HG03558 (cell line): ENCODE measurements around the gene MGLL.

Source experiments
- ATAC-seq: cut with Tn5 transposase; IDR thresholded peaks from one replicate; pipeline ENCODE4 v1.9.1; 2021; ENCODE audit warnings: moderate number of reproducible peaks; ENCODE audit not compliant: unreplicated experiment; ENCODE audit errors: extremely low read depth

MGLL gene

DNA sequence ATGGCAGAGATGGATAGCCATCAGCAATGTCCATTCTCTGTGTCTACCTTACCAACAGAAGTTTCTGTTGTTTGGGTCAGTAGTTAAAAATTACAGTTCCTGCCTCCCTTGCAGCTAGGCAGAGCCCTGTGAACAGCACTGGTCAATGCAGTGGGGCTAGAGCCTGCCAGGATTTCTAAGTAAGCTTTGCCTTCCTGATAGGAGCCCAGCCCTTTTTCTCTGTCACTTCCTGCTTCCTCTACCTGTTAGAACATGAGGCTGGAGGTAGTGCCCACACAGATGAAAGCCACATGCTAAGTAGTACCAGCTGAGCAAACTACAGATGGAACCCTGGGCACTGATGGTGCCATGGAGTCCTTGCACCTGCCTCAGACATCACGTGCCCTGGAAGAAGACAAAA lies 45.0 kb downstream of the MGLL start:
- ATAC-seq: no peak

DNA sequence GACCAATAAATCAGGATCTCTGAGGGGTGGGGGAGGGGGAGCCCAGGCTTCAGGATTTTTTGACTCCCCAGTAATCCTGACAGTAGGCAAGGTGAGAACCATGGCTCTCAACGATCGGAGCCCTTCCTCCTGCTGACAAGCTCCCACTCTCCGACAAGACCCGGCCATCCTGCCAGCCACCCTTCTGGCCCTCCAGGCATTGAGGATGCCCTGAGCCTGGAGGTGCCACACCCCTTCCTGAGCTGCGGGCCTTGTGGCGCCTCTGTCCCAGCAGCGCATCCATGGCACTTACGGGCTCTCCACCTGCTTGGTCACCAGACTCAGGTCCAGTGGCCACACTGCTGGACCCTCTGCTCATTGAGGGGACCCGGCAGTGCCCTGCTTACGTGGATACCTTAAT lies 46.0 kb downstream of the MGLL start:
- ATAC-seq: no peak

DNA sequence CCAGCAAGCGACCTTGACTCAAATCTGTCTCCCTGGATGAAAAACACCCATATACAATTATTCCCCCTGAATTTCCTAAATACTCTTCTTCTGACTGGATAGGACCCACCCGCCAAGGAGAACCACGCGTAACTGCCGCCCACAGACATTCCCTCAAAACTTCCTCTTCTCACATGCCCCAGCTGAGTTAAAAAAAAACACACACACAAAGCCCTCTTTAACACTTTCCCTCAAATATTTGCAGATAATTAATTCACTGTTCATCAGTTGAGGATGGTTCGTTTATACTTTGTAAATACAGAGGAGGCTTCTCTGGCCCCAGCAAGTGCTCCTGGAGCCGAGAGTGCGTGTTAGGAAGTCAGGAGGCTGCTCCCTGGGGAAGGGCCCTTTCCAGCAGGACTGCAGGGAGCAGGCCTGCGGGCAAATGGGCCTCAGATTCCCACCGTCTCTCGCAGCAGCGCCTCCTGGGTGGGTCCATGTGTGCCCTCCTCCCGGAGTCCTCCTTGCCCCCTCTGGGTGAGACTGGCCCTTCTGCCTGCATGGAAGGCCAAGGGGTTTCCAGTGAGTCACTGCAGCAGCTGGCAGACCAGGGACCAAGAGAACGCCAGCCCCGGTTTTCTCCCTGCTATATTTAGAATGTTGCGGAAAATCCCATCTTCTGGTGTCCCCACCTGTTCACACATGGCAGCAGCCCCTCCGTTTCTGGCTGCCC lies 46.8 kb downstream of the MGLL start:
- no peak for ATAC-seq

DNA sequence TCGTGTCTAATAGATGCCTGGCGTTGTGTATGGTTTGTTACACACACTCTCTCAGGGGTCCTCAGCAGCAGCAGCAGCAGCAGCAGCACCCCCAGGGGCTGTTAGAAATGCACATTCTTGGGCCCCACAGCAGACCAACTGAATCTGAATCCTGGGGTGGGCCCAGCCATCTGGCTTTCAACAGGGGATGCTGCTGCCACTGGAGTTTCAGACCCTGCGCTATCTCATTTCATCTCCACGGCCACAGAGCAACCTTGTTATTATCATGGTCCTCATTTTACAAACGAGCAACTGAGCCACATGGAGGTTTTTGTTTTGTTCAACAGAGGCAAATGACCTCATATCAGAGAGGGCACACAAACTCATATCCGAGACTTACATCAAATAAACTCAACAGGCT lies 47.7 kb downstream of the MGLL start:
- no peak for ATAC-seq

DNA sequence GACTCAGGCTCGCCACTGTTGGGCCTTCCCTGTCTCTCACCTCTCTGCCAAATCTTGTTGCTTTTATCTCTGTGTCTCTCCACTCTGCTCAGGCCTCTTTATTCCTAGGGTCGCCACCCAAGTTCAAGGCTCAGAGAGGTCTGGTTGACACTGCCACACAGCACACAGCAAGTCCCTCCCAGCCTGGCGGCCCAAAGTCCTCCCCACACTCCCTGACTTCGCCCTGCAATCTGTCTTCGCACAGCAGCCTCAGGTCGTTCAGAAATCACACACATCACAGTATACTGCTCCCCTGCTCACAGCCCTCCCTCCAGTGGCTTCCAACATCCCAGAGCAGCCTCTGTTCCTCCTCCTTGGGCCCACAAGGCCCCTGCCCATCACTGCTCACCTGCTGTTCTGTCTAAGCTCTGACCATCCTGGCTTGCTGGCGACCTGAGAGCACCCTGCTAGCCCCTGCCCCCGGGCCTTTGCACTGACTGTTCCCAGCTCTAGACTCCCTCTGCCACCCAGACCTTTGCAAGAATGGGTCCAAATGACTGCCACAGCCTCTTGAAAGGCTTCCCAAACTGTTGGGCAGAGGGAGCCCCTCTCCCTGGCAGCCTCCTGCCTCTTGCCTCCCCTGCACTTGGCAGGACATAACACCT lies 48.4 kb downstream of the MGLL start:
- ATAC-seq: no peak

DNA sequence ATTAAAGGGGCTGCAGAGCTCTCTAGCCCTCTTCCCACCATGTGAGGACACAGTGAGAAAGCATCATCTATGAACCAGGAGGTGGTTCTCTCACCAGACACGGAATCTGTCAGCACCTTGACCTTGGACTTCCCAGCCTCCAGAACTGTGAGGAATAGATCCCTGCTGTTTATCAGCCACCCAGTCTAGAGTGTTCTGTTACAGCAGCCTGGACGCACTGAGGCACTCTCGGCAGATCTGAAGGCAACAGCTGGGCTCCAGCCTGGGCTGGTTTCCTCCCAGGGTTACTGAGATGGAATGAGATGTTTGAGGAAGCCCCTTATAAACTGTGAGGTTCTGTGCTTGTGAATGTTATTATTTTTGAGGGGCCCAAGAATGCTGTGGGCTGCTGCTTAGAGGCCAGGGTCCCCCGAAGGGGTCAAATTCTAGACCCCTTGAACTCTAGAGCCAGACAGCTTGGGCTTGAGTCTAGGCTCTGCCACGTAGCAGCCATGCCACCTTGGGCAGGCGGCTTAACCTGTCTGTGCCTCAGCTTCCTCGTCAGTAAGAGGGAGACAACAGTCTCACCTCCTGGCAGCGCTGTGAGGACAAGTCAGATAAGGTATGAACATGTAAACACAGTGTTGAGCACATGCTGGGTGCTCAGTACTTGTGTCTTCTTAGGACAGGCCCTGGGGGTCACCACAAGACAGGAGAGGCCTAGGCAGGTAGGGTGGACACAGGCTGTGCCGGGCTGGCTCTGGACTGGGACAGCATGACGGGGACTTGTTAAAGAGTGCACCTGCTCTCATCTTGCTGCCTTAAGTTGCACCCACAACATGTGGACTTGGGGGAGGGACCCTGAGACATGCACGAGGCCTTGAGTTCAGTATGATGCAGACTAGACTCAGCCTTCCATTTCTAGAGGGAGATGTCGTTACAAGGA lies 49.2 kb downstream of the MGLL start:
- no peak for ATAC-seq

DNA sequence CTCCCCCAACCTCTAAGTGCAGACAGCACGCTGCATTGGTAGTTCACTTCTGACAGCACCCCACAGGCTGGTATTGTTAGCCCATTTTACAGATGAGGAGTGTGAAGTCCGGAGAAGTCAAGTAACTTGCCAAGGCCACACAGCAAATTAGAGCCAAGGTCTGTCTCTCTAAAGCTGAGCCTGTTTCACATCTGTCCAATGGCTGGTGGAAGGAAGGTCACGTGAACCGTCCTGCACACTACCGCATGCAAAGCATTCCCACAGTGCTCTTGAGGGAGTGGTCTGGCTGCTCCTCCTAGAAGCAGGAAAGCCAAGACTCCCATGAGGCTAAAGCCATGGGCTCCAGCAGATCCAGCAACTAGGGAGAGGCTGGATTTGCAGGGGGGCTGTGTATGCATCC lies 50.0 kb downstream of the MGLL start:
- no peak for ATAC-seq

DNA sequence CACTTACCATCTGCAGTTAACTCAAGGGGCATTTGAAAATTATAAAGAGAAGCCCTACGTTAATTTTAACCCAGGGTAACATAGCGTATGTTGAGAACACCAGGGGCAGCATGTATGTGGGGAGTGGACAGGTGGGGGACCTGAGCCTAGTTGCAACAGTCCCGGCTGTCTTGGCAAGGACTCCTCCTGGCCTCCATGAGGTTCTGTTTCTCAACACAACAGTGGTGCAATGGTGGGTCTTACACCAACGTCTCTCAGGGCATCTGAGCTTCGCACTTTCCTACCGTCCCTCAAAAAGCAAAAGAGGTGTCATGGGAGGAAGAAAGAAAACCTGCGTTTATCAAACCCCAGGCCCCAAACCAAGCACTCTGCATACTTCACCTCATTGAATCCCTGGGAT lies 50.6 kb downstream of the MGLL start:
- ATAC-seq: no peak

DNA sequence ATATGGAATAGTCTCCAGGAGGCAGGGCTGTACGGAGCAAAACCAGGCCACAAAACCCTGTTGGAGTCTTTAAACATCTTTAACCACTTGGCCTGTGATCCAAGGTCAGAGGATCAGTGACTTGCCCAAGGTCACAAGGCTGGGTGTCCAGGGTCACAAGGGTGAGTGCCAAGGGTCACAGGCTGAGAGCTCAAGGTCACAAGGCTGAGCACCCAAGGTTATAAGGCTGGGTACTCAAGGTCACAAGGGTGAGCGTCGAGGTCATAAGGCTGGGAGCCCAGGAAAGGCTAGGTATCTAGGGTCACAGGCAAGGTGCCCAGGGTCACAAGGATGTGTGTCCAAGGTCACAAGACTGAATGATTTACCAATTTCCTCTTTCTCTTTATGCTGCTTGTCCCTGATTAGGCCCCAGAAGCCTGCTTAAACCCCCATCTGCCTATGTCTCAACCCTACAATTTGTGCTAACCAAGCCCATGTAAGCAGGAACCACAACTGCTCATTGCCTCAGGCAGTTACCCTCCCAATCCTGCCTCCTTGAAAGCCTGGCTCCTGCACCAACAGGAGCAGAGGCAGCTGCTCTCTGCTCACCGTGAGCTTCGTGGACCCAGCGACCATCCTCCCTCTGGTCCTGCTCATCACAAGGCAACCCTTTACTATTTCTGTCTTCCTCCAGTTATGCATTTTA lies 51.5 kb downstream of the MGLL start:
- no peak for ATAC-seq

DNA sequence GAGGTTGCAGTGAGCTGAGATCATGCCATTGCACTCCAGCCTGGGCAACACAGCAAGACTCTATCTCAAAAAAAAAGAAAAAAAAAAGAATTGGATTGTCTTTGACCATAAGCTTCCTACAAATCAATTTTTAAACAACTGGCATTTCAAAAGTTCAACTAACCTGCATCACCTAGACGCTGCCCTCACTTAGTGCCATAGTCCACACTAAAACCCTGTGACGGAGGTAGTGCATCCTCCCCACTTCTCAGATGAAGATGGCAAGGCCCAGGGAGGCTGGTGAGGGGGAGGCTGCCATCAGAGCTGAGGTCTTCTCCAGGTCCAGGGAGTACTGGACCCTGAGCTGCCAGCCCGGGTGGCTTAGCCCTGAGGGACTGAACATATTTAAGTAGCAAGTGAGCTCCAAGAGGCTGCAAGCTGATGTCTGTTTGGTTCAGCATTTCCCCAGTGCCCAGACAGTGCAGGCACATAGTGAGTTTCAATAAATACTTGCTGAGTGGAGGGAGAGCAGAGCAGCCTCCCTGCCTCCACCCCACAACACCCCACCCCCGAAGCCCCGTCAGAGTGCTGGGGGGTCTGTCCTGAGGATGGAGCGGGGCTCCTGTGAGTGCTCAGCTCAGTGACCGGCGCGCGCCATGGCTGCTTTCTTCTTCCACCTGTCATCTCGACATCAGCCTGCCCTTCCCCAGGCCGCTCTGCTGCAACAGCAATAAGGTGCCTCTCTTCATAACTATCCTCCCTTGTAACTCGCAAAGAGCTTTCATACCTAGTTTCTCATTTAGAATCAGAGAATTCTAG lies 52.8 kb downstream of the MGLL start:
- no peak for ATAC-seq

DNA sequence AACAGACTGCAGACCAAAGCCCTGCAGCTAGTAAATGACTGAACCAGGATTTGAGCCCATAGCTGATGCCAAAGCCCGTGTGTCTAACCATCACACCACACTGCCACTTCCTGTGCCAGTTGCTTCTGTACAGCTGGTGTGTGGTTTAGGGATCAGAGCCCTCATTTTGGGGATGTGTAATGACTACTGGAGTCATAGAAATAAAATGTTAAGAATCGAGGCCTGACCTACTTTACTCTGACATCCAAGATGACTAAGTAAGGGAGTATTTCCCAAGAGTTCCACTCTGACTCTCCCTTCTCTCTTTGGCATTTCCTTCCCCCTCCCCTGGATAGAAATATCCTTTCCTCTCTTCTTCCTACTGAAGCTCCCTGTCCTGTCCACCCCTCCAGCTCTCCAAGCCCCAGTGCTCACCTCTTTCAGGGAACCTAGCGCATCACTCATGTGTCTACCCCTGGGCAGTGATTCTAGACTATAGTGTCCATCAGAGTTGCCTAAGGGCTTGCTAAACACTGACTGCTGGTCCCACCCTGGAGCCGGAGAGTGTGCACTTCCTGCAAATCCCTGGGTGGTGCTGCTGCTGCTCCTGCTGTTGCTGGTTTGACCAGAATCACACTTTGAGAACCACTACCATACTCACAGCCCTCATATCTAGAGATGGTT lies 53.8 kb downstream of the MGLL start:
- ATAC-seq: no peak

DNA sequence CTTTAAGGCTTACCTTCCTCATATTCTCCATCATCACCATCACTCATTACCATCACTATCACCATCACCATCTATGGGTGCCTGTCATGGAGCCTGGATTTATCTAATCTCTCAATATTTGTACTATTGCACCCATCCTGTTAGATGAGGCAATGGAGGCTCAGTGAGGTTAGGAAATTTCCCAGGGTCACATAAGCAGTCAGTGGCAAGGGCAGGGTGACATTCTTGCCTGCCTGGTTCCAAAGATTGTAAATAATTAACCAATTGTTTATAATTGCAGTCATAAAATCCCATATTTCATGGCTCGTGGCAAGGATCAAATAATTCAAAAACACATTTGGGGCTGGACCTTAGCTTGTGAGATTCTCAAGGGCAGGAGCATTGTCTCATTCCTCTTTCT lies 55.2 kb downstream of the MGLL start:
- no peak for ATAC-seq

DNA sequence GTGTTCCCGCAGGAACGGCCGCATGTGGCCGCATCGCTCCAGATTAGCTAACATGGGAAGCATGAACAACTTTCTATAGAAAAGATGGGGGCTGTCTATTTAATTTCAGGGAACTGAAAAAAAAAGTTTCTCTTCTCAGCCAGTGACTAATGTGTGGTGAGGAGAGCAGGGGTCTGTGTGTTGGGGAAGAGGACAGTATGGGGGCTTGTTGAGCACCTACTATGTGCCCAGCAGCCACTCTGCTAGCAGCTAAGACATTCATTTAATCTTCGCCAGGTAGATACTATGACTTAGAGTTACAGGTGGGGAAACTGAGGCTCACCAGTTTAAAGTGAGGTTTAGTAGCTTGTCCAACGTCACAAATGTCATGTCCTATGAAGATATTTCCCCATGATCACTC lies 56.6 kb downstream of the MGLL start:
- ATAC-seq: no peak

DNA sequence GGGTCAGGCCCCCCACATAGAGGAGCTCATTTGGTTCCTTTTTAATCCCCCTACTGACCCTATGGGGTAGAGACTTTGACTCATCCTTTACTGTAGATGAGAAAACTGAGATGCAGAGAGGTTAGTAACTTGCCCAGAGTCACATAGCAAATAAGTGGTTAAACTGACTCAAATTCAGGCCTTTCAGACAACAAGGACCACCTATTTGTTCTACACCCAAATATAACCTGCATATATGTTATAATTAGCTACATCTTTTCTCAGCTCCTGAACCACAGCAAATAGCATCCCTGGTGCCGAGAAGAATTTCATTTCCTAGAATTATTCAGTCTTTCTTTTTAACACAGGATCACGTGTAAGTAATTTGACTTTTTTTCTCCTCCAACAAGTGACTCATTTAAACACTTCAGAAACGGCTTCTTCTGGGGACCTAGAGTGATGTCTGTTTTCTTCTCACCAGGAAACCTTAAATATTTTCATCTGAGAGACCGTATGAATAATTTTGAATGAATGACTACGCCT lies 57.4 kb downstream of the MGLL start:
- no peak for ATAC-seq

DNA sequence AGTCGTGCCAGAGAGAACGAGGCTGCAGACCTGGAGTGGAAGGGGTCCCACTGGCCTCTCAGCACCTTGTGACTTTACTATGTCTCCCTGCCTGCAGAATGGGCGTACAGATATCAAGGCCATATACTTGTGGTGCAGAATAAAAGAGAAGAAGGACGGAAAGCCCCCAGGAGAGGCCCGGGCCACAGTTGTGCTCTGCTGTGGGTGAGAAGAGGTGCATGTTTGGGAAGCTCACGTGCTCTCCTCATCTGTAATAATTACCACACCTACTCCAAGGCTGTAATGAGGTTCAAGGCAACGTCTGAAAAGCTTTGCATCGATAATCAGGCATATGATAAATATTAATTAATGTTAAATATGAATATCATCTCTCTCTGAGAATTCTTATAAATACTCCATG lies 58.0 kb downstream of the MGLL start:
- no peak for ATAC-seq

DNA sequence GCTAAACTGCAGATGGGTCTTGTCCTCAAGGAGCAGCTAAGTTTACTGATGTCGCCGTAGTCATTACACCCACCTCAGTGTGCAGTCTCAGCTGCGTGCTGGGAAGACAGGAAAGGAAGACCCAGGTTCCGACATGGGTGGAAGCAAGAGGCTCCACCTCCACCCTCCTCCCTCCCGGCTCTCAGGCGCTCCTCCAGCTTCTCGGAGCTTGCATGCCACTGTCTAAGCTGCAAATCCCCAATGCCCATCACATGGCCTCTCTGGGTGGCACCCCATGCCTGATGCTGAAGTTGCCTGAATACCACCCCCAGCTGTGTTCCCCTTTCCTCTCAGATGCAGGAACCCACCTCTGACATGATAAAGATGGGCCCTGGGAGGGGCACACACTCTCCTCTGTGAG lies 58.5 kb downstream of the MGLL start:
- no peak for ATAC-seq

DNA sequence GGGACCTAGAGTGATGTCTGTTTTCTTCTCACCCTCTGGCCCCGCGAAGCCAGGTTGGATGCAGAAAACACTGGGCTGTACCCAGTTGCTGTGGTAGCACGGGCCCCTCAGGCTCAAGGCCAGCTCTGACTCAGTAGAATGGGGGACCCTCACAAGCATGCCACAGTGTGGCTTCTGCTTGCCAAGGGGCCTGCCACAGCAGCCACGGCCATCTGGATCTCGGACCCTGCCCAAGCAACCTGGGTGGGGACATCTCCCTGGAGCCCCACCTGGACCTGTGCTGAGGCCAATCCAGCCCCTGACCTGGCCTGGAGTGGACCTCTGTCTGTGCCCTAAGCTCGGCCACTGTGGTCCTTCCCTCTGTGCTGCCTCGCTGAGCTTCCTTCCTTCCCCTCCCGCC lies 59.0 kb downstream of the MGLL start:
- no peak for ATAC-seq

DNA sequence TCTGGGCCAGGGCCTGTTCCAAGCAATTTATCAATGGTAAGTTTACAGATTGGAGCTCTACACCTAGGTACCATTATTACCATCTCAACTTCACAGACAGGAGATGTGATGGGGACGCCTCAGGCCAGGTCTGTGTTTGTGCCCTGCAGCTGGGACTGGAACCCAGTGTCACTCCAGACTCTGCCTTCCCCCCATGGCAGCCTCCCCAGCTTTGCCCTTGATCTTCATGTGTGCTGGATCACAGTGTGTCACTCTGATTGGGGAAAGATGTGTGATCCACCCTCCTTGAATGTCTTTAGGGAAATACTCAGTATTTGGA lies 59.6 kb downstream of the MGLL start:
- ATAC-seq: no peak

DNA sequence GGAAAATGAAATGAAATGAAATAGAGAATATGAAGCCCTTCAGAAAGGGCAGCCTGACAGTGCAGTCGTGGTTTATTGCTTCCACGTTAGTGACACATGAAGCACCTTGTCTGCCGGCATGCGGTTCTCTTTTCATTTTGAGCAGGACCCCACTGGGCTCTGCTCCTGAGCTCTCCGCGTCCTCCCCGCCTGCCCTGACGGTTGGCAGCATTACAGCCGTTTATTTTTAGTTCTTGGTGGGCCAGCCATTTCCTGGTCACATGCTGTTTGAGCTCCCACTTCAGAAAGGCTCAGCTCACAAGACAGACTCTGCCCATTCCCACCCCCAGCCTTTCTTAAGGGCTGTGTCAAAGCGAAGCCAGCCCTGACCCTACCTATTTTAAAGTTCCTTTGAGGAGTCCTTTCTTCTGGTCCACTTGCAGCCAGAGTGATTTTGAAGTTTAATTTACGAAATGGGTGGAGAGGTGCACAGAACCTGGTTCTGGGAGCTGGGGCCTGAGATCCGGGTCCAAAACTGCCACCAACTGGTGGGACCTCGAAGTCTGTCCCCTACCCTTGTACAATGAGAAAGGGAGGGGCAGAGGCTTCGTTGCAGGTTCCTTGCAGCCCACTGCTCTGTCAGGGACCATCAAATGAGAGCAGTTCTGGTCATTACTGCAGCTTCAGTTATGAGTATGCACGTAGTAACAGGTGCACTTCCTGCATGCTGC lies 60.1 kb downstream of the MGLL start:
- peak; percentile 36 for ATAC-seq
